T47D (cell line): ENCODE measurements around the gene NCAPG2.

ENCODE experiments used
- DNase-seq, 2 experiments: peaks; one replicate each; pipeline versions ENCODE4 v3.0.0 to v3.0.0-alpha.2; 2011 to 2012; ENCODE audit warnings: low read depth in 1 of 2, low spot score in 1 of 2
- JUND ChIP-seq: IDR thresholded peaks from 2 replicates; pipeline ENCODE4 v1.6.1; 2012; ENCODE audit warnings: low read depth
- in situ Hi-C: cut with HindIII; loops from 2 replicates; pipeline ENCODE4 v1.10.0; 2016; ENCODE audit warnings: low sequenced_read_pairs, low pct_unique_long_range_greater_than_20kb

The NCAPG2 gene

GRCh38 chr7:158742065-158742821, 37.6 kb upstream of the NCAPG2 start:
- DNase-seq = no peak
- in situ Hi-C loops = no loop called here
- no peak for TF ChIP-seq JUND

GRCh38 chr7:158741294-158741666, 36.7 kb upstream of the NCAPG2 start:
- no peak for DNase-seq
- no peak for TF ChIP-seq JUND
- in situ Hi-C loops = no loop called here

GRCh38 chr7:158740657-158741293, 36.2 kb upstream of the NCAPG2 start:
- no peak for DNase-seq
- in situ Hi-C loops = no loop called here
- no peak for TF ChIP-seq JUND

- no peak for DNase-seq
Observed at GRCh38 chr7:158740013-158740656, 35.5 kb upstream of the NCAPG2 start.

GRCh38 chr7:158738841-158739240, 34.2 kb upstream of the NCAPG2 start:
- TF ChIP-seq JUND = no peak
- in situ Hi-C loops = no loop called here
- DNase-seq = no peak

More at GRCh38 chr7:158740013-158740656, 35.5 kb upstream of the NCAPG2 start:
- no peak for TF ChIP-seq JUND
- in situ Hi-C loops = no loop called here

- DNase-seq = no peak
- in situ Hi-C loops = no loop called here
- no peak for TF ChIP-seq JUND
Observed at GRCh38 chr7:158737064-158737695, 32.6 kb upstream of the NCAPG2 start.

- in situ Hi-C loops = no loop called here
- TF ChIP-seq JUND = no peak
- DNase-seq = no peak
Observed at GRCh38 chr7:158735935-158736334, 31.3 kb upstream of the NCAPG2 start.

GRCh38 chr7:158734861-158735260, 30.3 kb upstream of the NCAPG2 start:
- in situ Hi-C loops = no loop called here

GRCh38 chr7:158733775-158734494, 29.3 kb upstream of the NCAPG2 start:
- in situ Hi-C loops = no loop called here
- no peak for DNase-seq
- TF ChIP-seq JUND = no peak

More at GRCh38 chr7:158734861-158735260, 30.3 kb upstream of the NCAPG2 start:
- no peak for TF ChIP-seq JUND
- no peak for DNase-seq

- in situ Hi-C loops = no loop called here
- DNase-seq = no peak
- TF ChIP-seq JUND = no peak
Observed at GRCh38 chr7:158733220-158733519, 28.6 kb upstream of the NCAPG2 start.

GRCh38 chr7:158732494-158733219, 28.1 kb upstream of the NCAPG2 start:
- in situ Hi-C loops = no loop called here
- no peak for TF ChIP-seq JUND
- DNase-seq = no peak

GRCh38 chr7:158731761-158732160, 27.2 kb upstream of the NCAPG2 start:
- in situ Hi-C loops = no loop called here

More at GRCh38 chr7:158731761-158732160, 27.2 kb upstream of the NCAPG2 start:
- TF ChIP-seq JUND = no peak
- DNase-seq = no peak
